GM18858 (cell line): ENCODE results near the gene SLC12A7.
"Not testable (repeated sequence)": the region's sequence is repeated elsewhere in the genome, so short reads cannot be mapped to it uniquely, and the experiment has no call there.

Experiments
- ATAC-seq: cut with Tn5 transposase; IDR thresholded peaks from one replicate; pipeline ENCODE4 v1.9.1; 2021; ENCODE audit not compliant: unreplicated experiment

SLC12A7 gene

DNA sequence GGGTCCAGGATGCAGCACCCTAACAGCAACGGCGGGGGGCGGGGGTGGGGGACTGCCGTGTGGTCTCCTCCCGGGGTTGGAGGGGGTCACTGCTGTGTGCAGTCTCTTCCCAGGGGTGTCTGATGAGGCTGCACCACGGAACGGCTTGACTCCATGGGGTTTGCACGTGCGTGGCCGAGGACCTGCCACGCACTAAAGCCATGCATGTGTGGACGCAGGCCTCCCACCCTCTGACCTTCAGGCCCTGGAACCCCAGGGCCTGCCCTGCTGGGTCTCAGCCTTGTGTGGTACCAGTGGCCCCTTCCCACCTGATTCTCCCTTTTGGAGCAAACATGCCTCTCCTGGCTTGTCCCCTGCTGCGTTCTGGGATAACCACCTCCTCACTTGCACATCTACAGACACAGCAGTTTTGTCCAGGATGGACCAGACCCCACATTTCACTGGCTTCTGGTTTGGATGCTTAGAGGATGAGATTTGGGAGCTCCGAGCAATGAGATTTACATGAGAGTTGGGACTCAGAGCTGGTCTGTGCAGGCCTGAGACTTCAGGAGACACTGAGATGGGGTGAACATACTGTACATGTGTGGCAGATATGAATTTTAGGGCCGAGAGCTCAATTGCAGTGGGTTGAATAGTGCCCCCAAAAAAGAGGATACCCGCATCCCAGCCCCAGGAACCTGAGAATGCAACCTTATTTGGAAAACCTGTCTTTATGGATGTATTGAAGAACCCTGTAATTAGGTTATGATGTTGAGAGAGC is 45.8 kb downstream of the SLC12A7 start:
- ATAC-seq = no peak

DNA sequence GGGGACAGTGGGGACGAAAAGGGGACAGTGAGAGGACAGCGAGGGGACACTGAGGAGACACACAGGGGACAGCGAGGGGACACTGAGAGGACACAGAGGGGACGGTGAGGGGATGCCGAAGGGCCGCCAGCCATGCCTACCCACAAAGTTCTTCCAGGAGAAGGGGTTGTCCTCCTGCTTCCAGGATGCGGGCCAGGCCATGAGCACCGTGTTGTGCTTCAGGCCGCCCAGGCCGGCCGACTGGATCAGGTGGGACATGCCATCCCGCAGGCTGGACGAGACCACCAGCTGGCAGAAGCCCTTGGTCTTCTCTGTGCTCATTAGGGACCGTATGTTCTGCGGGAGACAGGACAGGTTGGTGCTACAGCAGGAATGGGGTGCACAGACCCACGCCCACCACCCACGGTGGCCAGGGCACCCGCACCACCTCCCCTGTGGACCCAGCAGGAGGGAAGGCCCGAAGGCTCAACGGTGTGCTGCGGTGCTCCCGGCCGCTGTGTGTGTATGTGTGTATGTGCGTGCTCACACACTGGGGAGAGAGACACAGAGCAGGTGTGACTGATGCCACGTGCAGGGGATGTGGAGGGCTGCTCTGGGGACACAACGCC is 46.6 kb downstream of the SLC12A7 start:
- ATAC-seq = no peak

DNA sequence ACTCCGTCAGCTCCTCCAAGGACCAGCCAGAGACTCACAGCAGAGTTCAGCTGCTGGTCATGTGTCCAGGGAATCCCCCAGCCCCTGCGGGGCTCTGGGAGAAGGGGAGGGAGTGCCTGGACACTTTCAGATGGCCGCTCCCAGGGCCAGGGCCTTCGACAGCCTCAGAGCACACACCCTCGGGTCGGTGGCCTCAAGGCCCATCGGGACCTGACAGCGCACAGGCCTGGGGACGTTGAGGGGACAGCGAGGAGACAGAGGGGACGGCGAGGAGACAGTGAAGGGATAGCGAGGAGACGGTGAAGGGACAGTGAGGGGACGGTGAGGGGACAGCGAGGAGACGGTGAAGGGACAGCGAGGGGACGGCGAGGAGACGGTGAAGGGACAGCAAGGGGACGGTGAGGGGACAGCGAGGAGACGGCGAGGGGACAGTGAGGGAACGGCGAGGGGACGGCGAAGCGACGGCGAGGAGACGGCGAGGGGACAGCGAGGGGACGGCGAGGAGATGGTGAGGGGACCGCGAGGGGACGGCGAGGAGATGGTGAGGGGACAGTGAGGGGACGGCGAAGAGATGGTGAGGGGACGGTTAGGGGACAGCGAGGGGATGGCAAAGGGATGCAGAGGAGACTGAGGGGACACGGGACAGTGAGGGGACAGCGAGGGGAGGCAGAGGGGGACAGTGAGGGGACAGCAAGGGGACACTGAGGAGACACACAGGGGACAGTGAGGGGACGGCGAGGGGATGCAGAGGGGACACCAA is 47.3 kb downstream of the SLC12A7 start:
- no peak for ATAC-seq

DNA sequence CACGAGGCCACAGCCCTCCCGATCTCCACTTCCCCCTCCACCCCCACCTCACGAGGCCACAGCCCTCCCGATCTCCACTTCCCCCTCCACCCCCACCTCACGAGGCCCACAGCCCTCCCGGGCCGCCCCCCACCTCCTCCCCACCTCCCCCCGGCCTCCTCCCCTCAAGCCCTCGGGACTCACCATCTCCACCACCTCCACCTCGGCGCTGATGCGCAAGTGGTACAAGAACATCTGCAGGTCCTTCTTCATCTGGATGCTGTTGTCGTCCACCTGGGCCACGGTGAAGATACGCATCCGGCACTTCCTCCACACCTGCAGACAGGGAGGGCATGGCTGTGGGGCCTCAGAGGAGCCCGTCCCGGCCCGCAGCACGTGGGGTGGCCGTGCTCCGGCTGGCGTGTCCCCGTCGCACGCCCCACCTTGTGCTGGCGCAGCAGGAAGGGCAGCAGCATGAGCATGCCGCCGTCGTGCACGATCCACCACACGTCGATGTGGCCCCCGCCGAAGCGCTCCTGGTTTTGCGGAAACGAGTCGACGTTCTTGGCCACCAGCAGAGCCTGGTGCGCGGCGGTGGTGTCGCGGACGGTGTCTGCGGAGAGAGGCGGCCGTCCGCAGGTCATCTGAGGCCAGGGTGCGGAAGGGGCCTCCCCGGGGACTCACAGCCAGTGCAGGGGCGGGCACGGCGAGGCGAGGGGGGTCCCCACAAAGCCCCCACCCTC is 48.0 kb downstream of the SLC12A7 start:
- ATAC-seq = no peak

DNA sequence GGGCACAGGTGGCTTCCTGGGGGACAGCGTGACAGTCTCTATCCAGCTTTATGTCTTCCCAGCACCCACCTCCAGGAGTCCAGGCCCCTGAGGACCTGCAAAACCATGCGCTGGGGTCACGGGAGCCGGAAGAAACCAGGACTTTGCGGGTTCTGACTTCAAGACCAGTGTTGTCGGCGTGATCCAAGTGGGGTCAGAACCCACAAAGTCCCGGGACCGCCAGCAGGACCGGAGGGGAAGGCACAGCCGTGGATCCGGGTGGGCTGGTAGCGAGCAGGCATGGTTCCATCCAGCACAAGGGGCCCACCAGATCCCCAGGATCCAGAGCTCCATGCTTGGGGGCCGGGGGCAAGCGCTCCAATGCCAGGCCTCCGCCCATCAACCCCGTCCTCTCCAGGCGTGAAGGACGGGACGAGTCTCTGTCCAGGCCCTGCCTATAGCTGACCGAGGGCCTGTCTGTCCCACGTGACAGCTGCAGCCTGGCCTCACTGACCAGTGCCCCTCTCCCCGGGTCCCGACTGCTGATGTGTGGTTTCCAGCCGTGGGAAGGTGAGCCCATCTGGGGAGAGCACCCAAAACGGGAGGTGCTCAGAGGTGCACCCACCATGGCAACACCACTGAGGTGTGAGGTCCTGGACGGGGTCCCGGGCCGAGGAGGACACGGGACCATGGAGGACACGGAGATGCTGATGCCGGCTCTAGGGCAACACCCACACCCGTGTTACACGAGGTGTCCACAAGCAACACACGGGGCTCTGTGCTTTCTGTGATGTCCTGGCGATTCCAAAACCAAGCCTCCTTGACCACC is 48.9 kb downstream of the SLC12A7 start:
- ATAC-seq = no peak

DNA sequence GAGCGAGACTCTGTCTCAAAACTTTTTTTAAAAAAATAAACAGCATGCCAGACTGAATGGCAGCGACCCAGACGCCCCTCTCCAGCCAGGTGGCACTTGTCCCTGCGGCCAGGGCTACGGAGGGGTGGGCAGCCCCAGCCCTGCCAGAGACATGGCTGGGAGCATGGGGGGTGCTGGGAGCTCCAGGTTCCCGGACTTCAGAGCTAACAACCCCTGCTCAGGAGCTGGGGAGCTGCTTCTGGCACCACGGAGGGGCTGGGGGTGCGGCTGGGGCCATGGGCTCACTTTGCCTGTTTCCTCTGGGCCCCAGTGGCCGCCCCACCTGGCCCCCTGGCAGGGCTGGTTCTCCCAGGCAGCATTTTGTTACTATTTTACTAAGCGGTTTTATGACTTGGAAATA is 49.9 kb downstream of the SLC12A7 start:
- ATAC-seq = no peak

DNA sequence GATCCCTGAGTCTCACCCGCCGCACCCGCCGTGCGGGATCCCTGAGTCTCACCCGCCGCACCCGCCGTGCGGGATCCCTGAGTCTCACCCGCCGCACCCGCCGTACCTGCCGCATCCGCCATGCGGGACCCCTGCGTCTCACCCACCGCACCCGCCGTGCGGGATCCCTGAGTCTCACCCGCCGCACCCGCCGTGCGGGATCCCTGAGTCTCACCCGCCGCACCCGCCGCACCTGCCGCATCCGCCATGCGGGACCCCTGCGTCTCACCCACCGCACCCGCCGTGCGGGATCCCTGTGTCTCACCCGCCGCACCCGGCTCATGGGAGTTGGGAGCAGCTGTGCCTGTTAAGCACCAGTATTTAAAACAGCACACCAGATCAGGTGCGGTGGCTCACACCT is 50.6 kb downstream of the SLC12A7 start:
- ATAC-seq = not testable (repeated sequence)

DNA sequence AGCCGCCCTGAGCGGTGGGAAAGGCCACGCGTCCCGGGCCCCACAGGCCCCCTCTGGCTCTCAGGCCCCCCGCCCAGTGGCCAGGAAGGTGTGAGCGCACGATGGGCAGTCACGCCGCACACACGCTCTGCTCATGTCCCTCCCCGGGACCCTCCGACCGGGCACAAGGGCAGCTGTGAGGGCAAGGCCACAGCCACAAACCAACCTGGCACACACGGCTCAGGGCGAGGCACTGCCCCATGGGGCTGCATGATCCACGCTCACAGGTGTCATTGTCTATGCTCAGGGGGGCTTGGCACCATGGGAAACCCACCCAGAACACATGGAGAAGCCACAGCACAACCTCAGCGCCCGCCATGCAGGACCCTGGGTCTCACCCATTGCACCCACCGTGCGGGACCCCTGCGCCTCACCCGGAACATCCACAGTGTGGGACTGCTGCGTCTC is 51.3 kb downstream of the SLC12A7 start:
- ATAC-seq = no peak

DNA sequence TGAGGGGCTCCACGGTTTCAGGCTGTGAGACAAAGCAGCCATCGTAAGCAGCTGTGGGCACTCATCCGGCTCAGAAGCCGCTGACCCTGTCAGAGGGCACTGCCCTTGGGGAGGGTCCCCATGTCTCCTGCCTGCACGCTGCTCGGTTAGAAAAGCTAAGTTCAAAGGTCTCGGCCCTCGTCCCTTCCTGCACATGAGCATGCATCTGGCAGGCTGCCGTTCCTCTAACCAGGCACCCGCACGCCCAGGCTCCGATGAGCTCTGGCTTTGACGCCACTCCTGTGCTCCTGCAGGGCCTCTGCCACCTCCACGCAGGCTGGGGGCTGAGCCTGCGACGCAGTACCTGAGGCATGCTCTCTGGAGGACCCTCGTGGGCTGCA is 52.0 kb downstream of the SLC12A7 start:
- no peak for ATAC-seq

DNA sequence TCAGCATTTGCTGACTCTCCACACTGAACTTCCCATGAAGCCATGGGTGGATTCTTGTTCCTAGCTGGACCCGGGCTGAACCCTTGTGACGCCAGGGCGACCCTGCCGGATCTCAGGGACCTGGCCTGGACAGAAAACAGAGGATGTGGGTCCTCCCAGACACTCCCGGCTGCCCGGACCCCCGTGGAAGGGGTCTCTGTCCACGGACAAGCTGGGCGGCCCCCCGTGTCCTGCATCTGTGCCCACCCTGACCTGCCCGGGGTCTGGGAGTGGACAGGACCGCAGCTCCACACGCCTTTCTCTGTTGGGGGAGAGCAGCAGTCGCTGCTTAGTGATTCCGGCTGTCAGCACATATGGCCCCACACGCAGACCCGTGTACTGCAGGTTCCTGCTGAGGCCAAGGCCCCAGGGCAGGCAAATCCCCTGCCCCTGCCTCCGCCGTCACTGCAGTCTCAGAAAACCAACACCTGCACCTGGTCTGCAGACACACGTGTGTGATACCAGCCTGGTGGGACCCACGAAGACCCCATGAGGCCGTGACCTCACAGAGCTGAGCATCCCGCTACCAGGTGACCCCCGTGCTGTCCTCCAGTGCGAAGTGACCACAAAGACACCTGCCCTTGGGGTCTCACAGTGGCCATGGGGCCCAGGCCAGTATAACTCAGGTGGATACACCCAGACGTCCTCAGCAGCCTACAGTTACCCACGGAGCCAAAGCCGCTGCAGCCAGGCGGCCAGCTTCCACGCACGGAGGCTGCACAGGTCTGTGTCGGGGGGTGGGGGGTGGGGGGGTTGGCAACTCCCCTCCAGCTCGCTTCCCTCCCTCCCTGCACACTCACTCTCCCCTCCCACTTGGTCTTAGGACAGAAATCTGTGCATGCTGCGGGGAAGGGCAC is 52.6 kb downstream of the SLC12A7 start:
- no peak for ATAC-seq

DNA sequence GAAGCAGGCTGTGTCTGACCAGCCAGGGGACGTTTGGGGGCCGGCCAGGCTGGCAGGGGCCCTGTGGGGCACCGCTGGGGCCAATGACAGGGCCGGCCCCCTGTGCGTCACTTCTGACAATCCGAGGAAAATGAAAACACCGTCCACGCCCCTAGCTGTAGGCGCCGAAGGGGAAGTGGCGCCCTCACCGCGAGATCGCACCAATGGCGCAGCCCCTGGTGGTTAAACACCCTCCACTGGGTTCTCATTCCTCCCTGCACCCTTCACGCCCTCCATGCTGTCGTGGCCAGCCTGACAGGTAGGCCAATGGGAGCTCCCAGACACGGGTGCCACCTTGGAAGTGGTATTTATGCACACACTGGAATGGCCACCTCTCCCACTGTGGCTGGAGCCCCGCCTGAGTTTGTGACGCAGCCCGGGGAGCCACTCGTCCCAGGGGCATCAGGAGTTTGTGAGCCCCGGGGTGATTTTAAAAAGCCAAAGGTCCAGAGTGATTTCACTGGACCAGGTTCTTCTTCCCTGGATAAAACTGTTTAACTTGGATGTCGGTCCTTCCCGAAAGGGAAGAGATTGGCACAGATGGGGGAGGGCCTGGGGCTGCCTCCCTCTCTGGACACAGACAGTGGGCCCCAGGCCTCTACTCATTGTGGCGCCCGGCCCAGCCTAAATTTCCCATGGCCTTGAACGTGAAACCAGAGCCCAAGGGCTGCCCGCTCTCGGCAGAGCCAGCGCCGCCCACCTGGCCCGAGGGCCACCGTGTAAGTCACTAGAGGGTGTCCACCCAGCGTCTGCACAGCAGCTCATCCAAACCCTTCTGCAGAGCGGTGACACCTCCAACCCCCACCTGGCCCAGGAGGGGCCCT is 53.5 kb downstream of the SLC12A7 start:
- ATAC-seq = no peak

DNA sequence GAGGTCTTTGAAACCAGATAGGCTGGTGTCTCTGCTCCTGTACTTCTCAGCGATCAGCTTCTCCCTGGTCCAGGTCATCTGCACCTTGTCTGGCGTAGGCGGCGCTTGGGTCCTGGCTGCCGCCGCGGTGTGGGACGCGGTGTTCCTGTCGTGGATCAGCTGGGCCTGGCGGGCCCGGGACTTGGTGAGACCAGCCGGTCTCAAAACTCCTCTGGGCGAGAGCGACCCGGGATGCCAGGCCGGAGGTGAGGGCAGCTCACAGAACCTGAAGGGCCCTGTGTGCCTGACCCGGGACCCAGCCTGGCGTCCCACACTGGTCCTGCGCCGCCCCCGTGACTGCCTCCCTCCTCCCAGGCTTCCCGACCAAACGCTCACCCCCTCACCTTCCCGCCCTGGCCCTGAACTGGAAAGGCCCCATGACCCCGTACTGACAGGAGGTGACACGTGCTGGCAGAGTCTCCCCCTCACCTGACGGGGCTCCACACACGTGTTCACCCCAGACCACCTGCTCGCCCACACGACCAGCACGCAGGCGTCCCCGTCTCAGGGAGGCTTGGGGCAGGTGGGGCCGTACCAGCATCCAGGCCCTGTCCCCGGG is 54.3 kb downstream of the SLC12A7 start:
- ATAC-seq = no peak

DNA sequence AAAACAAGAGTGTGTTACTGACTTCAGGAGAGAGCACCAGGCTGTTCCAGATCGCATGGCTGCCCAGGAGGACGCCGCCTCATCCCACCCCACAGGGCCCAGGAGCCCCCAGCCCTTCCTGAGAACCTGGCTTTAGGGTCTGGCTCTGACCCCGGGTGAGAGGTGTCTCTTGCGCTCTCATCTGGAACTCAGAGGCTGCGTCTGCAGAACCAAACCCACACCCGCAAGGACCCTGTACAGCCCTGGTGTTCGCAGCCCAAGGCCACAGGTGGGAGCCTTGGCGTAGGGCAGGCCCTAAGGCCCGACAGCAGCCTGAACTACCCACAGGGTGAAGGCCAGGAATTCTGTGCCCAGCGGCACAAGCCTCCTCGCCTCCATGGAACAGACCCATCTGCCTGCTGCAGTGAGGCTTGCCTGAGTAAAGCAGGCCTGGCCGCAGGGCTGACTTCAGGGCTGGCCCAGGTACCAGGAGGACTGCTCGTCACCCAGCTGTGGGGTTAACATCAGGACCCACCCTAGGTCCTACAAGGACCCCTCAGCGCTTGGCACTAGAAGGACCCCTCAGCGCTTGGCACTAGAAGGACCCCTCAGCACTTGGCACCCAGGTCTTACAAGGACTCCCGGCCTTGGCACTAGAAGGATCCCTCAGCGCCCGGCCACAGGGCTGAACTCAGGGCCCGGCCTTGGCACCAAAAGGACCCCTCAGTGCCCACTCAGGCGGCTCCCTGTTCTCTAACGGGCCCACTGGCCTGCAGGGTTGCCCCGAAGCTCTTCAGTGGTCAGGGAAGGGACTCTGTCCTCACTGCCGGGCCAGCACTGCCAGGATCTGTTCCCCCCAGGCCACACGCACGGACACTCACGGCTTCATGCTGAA is 55.0 kb downstream of the SLC12A7 start:
- ATAC-seq = no peak

DNA sequence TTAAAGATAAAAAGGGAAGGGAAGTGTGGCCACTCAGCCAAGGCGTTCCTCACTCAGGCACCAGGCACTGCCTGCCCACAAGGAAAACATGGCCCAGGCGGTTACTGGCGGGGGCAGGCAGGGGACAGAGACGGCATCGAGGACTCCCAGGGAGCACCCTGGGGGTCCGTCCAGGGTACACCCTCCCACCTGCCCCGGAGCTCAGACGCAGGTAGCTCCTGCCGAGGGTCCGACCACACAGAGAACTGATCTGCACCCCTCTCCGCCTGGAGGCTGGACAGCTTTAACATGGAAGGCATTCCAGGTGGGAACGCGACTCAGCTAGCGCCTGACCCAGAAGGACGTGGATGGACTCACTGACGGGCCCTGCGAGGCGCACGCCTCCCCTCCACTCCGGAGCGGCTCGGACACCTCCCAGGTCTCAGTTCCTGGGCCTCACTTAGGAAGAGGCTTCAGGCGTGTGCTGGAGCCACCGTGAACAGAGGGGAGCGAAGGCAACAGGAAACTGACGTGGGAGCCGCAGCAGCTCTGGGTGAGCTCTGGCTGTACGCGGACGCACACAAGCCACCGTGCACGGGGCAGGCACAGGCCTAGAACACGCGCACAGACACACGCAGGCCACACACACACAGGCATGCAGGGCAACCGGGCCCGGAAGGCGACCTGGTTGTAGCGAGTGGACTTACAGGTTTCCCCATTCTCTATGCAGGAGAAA is 55.8 kb downstream of the SLC12A7 start:
- no peak for ATAC-seq

DNA sequence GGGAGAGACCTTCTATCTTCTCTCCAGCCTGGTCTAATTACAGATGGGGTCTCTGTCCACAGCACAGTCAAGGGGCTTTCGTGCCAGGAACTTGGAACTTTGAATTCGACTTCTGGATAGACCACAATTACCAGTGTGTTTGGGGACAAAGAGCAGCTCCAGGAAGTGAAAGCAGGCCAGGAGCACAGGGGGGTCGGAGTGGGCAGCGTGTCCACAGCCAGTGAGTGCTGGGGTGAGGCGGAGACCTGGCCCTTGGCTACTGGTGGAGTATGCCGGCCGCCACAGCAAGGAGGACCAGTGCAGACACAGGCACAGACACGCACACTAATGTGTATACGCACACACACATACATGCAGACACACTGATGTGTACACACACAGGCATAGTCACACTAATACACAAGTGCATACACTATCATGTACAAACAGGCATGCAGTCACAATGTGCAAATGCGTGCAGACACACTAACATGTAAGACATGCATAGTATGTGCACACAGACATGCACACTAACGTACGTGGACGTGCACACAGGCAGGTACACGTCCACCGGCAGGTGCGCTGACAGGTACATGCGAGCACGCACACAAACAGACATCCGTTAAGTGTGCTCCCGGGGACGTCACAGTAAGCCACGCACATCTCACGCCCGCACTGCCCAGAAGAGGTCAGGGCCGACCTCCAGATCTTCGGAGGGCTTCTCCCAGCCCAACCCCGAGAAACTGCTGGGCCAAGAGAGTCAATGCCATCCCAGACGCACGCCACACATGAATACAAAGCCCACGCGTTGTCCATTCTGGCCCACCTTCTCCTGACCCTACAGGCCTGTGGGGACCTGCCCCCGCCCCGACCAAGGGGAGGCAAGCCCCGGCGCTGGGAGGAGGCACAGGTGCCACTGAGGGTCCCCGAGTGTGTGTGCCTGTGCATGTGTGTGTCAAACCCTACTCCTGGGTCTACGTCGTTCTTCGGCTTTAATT is 56.8 kb downstream of the SLC12A7 start:
- no peak for ATAC-seq
